D341Med (cell line): Measurements from ENCODE around the gene FAM149A.

Experiments used
- DNase-seq: peaks from one replicate; pipeline ENCODE4 v3.0.0; 2012; ENCODE audit warnings: low spot score

The FAM149A gene

DNA sequence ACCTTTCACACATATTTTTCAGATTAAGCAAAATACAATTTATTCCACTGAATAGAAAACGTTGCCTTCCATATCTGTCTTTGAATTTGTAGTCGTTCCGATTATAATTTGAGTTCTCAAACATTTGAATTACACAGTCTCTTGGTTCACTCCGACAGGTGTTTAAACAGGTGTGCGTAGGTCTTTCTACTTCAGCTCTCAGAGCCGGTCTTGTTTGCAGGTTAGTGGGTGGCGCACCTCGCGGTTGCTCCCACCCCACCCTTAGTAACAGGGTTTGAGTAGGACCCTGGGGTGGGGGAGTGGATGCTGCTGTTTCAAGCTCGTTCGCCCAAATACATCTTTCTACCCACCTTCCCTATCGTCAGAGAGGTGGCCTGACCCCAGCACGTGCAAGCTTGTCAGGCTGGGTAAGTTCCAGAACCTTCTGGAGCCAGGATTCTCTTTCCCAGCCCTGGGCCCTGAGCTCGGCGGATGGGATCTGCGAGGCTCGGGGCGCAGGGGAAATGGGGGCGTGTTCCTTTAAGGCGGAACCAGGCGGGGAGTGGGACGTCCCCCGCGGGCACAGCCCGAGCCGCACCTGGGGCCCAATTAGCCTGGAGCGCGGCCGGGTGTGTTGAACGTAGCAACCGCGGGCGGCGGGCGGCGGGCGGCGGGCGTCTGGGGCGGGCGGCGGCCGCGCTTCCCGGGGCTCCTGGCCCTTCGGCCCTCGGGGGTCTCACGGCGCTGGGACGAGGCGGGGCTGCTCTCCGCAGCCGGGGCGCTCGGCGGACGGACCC, at the start of gene FAM149A:
TSS of gene FAM149A (plus strand) at position 591 of the 776 bp plus-strand sequence.
- peak; percentile 82 for DNase-seq

DNA sequence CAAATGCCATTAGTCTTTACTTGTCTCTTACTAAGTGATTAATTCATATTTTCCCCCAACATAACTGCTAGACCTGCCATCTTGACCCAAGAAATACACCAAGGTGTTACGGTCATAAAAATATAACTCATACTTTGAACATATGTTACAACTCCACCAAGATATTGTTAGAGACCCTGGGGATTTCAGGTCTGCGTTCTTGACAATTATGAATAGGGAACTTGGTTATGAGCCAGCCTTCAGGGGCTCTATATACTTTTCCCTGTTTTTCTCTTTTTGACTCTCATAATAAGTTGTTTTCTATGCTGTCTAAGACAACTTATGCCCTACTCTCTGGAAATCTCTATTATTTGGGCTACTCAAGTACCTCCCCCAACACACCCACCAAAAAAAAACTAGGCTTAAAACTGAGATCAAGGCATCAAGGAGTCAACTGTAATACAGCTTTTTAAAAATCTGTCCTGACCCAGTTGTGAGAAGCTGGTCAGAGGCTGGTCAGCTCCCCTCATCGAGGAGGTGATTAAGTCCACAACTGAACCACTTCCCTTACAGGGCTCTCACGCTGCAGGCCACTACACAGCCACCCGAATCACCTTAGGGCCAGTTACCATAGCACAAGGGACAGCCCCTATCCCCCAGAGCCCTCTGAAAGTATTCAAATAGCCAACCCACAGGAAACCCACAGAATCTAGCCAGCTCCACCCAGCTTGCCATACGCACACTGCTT, 46.1 kb upstream of the FAM149A start:
- no peak for DNase-seq

DNA sequence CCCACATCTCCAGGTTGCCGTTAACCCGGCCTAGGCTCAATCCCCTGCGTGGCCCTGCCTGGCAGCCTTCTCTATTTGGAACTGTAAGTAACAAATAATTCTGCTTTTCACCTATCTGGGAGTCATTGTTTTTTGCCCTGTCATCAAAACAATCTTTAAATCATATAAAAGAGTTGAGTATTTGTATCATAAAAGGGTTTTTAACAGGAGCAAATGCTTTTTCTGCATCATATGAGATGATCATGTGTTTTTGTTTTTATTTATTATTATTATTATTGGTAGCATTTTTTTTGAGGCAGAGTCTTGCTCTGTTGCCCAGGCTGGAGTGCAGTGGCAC, 45.6 kb upstream of the FAM149A start:
- DNase-seq: no peak

DNA sequence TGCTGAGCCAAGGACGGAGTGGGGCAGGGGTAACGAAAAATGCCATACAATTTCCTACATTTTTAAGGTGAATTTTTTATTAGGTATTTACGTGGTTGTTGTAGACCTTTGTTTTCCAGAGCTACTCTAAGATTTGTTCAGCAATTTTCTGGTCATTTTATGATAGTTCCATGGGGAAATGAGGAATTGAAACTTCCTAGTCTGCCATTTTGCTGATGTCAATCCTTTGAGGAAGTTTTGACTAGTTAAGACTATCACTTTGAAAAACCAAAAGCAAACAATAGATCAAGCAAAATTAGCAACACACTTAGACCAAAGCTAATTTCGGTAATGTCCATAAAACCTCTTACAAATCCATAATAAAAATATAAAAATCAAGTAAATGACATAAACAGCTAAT, 42.6 kb upstream of the FAM149A start:
- no peak for DNase-seq

DNA sequence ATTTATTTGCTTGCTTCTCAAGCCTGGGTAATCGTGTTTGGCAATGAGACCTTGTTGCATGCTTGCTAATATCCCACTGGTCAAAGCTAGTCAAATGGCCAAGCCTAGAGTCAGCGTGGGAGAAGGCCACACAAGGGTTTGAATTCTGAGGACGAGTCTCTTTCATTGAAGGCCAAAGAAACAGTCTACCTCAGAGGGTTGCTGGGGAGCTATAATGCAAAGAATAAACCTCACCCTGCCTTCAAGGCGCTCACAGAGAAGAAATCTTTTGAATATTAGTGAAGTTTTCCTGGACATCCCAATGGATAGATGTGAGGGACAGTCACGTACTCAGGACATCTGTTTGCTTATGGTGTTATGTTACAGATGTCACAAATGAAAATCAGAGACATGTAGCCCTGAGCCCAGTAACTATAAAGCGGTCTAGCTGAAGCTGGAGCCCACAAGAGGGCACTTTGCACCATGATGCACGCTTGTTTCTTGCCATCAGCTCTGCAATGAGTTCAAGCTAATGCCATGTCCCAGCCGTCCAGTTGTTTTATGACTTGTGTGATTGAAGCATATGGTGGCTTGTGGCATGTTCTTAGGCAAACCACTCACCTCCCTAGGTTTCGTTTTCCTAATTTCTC, 36.6 kb upstream of the FAM149A start:
- peak; percentile 44 for DNase-seq

DNA sequence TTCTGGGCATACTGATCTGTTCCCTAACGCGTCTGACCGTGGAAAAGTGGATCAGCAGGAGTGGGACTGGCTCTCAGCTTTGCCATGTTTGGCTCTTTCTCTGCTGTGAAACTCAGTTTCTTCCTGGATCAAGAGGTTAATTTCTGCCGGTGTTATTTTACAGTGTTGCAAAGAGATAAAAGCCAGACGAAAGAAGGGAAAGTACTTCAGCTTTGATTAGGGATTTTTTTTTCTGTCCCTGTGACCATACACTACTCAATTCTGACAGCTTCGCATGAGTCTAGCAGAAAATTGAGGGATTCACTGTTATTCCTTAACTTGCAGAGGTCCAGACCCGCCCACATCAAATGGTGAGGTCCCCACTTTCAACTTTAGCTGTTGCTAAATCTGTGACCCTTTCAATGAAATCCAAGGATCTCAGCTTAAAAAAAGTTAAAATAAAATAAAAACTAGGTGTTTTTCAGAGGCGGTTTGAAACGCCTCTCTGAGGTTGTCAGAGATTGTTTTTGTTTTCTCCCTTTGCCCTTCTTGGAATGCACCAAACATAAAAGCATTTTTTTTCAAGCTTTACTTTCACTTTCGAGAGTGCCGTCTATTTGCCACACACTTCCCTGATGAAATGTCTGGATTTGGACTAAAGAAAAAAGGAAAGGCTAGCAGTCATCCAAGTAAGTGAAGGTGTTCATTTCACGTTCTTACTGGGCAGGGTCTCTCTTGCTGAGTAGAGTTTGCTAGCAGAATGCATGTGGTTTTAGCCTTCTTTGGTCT, 35.7 kb upstream of the FAM149A start, which contains the start of gene TLR3:
TSS of gene TLR3 (plus strand) at position 576 of the 768 bp plus-strand sequence. CDS start 7,464 bp downstream, outside the sequence.
- DNase-seq: no peak

DNA sequence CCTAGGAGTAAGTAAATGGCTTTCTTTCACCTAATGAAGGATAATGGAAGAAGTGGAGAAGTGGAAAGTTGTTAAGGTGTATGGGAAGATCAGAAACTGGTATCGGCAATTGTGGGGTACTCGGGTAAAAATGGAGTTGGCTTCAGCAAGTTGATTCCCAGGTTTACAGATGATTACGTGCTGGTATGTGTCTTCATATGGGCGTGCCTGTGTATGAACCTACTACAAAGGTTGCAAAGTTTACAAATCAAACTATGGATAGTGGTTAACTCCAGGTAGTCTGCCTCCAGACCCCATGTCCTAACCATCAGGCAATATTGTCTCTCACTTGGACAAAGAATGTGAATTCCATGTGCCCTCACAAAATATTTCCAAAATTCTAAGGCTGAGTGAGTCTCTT, 34.8 kb upstream of the FAM149A start:
- no peak for DNase-seq

DNA sequence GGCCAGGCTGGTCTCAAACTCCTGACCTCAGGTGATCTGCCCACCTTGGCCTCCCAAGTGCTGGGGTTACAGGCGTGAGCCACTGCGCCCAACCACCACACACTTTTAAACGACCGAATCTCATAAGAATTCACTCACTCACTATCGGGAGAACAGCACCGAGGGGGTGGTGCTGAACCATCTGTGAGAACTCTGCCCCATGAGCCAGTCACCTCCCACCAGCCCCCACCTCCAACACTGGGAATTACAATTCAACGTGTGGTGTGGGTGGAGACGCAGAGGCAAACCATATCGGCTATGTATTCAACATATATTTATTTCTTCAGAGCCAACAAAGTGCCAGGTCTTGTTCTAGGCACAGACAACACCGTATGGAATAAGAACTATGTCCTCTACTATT, 32.0 kb upstream of the FAM149A start:
- DNase-seq: no peak

DNA sequence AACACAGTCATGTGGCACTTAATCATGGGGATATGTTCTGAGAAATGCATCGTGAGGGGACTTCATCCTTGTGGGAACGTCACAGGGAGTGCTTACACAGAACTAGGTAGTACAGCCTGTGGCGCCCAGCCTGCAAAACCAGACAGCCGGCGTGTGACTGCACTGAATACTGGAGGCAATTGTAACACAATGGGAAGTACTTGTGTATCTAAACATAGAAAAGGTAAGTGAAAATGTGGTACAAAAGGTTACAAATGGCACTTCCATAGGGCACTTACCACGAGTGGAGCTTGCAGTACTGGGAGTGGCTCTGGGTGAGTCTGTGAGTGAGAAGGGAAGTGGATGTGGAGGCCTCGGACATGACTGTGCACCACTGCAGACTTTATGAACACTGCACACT, 30.3 kb upstream of the FAM149A start:
- DNase-seq: no peak

DNA sequence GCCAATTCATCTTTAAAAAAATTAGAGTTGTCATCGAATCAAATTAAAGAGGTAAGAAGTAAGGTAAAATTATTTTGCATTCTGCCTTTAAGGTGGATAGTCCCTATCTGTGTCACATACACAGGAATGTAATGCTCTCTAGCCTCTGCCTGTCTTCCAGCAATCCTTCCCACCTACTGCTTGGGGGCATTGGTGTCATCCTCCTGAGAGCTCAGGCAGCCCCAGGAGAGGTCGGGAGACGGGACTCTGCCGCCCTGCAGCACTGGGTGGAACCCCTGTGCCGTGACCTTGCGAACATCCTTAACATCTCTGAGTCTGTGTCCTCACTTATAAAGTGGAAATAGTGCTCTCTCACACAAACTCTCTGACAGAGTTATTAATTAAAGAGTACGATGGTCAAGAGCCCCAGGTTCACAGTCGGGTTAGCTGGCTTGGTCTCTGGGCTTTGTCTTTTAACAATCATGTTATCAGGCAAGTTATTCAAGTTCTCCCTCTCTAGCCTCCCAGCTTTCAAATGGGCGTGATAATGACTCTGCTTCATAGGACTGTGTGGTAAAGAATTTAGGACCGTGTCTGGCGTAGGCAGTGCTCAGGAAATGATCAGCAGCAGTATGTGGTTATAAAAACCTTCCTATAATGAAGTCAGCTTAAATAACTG, 25.4 kb upstream of the FAM149A start:
- DNase-seq: no peak

DNA sequence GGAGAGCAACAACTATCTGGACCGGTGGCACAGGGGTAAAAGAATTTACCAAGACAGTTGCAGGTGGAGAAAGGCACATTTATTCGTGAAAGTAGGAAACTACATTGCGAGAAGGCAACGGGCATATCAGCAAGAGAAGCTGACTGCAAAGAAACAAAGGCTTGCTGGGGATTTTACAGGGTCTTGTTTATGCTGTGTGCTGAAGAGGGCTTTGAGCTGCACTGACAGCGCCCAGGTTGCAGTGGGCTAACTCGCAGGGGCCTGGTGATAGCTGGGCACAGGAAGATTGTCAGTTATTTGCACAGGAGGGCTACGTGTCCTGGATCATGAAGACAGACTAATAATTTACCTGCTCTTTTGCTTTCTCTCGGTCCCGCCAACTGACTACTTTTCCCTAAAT, 24.8 kb upstream of the FAM149A start:
- no peak for DNase-seq

DNA sequence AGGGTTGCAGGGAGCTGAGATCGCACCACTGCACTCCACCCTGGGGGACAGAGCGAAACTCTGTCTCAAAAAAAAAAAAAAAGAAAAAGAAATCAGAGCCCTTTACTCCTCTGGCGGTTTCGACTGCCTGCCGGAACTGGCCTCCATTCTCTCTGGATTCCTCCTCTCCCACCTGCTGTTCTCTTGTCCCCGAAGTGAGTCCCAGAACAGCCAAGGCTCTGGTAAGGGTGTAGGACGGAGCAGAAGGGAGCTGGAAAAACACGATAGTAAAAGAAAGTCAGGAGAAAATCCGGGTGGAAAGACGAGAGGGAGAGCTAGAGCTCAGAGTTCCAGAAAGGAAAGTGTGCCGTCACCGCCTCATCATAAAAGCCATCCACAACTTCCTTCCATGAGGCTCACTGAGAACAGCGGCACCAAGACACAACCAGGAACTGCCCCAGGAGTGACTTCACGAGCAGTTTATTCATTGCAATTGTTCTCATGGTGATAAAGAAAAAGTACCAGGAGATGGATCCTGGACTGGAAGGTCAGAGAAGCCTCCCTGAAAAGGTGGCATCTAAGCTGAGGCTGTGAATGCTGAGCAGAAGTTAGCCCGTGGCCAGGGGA, 23.2 kb upstream of the FAM149A start:
- no peak for DNase-seq

DNA sequence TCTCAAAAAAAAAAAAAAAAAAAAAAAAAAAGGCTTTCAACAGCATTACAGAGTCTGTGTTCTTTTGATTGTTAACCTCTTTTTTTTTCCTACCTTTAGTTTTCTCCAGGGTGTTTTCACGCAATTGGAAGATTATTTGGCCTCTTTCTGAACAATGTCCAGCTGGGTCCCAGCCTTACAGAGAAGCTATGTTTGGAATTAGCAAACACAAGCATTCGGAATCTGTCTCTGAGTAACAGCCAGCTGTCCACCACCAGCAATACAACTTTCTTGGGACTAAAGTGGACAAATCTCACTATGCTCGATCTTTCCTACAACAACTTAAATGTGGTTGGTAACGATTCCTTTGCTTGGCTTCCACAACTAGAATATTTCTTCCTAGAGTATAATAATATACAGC, 22.3 kb upstream of the FAM149A start:
- DNase-seq: no peak

DNA sequence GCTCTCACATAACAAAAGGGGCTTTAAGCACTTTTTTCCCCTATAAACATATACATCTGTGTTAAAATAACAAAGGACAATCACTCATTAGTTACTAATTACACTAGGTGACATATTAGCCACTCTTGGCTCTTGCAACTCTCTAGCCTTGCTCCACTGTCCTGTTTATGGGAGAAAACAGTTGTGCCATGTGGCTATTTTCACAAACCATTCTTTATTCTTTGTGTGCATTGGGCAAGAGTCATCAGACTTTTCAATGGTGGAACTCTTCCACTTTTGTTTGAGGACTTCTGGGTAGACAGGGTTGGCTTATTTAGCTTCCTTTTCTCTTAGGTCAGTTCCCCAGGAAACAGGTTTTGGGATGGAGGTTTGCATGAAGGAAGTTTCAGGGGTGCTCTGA, 16.0 kb upstream of the FAM149A start:
- DNase-seq: no peak

DNA sequence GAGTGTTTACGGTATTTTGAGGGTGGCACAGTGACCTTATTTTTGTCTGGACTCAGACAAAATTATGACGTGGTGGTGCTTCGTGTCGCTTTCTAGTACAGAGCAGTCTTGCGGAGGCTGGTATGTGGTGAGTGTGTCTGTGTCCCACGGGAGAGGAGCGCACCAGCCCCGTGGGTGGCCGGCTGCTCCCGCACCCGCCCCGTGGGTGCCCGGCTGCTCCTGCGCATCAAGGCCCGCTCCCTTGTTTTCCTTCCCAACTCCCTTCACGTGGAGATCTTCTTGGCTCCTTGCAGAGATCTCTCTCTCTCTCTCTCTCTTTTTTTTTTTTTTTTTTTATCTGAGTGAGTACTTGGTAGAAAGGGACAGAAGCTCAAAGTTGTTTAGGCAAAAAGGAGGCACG, 12.2 kb upstream of the FAM149A start:
- DNase-seq: no peak

DNA sequence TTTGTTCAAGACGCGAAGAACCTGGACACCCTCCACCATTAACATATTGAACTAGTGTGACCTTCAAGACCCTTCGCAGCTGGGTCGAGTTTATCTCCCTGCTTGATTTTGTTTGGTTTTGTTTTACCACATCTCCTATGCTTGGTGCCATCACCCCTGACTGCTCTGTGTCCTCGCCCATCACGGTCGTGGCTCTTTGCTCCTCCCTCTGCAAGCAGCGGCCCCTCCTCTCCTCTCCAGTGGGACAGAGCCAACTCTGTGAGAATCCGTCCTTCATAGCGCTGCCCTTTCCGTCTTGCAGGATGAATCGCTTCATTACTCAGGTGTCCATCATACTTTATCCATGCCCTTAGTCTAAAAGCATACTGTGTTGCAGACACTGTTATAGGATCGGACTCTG, 9.1 kb upstream of the FAM149A start:
- DNase-seq: no peak

DNA sequence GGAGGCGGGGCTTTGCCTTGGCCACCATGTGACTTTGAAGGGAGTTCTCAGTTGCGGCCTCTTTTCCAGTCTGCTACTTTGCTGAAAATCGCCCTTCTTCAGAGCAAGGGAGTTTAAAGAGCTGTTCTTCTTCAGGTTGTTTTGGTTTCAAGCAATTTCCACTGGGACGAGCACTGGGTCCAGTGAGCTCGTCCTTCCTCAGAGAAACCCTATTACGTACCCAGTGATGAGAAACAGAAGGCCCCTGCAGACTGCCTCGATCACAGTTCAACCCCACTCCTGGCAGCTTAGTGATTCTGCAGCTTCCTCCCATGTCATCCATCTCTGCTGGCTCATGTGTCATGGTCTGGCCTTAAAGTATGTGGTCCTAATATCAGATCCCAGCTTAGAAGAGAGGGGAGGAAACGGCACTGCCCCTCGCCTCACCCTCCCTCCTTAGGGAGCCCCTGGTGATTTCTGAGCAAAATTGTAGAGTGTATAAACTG, 7.8 kb upstream of the FAM149A start:
- no peak for DNase-seq

DNA sequence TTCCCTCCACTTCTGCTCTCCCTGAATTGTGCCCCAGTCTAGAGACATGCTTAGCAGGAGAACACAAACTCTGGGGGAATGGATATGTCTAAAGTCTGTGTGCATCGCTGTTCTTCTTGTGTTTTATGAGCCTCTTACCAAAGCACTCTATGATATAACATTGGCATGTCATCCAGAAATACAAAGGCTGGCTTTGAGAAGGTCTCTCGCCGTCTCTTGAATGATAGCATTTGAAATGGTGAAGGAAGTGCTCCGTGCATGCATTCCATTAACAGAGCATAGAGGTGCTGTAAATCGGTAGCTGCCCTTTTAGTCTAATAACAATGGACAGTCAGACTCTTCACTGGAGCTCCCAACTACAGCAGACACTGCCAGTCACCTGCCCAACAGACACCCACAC, 7.1 kb upstream of the FAM149A start:
- DNase-seq: no peak

DNA sequence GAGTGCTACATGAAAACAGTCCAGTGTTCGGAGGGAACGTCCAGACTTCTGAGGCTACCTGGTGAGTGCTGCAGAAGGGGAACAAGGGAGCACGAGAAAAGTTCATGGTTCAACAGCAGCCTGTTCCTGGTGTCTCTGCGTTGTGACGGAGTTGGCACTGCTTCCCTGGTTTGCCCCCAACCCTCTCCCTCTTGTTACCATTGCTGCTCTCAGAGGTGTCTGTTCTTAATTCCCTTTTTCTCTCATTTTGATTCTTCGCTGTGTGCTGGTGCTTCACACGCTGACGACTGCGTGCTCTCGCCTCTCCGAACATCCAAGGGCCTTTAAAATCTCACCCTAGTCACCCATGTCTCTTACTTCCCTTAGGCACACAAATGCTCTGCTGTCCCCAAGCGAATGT, 1.6 kb upstream of the FAM149A start:
- DNase-seq: no peak

DNA sequence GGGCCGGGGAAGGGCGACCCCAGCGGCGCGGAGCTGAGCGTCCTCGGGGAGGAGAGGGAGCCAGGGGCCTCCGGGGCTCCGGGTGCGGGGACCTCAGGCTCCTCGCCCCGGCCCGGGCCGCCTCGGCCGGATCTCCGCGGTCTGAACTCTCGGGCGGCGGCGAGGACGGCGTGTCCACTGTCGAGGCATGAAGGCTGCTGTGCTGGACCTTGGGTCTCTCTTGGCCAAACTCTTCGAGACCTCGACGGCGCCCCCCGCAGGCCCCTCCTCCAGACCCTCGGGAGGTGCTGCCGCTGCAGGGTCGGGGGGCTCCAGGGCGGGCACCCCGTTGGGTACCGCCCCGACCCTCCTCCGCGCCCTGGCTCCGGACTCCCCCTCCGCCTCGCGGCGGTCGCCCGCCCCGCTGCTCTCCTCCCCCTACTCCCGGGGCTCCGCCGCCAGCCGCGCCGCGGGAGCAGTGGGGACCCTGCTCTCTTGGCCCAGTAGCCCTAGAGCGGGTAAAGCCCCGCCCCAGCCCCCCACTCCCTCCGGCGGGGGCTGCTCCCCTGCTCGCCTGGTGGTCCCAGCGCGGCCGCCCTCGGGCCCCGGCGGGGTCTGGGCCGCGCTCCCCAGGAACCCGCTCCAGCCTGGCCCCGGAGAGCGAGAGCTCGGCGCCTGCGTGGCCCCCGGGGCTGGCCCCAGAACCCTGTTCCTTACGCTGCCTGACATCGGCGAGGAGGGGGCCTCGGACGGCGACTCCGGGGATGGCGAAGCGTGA, 564 bp downstream of the FAM149A start:
- peak; percentile 82 for DNase-seq
